ENCODE results near the gene COA4. TPM values are rescaled to one million over a fixed set of nuclear protein-coding genes. Genes with fewer than 3 reads are reported as not detected.

Gene COA4
- total RNA-seq, 2 experiments from 2014 or later = 62.0 to 67.7 TPM

Other genes with a start within 250 kb of the COA4 start
- 10 to 100 TPM in 1 of 2 experiments, 1 to 10 TPM in 1; 10.0 to 11.6 TPM for gene PLEKHB1, start 230.3 kb downstream of the COA4 start, total RNA-seq
- gene RAB6A, start 115.8 kb downstream of the COA4 start, total RNA-seq = 100 to 1,000 TPM in 1 of 2 experiments, 10 to 100 TPM in 1; 97.7 to 101 TPM
- gene MRPL48, start 89.0 kb downstream of the COA4 start, total RNA-seq = 10 to 100 TPM; 45.1 to 46.0 TPM
- gene PAAF1, start 153 bp upstream of the COA4 start, total RNA-seq = 10 to 100 TPM; 17.9 to 19.6 TPM
- gene DNAJB13, start 74.2 kb upstream of the COA4 start, total RNA-seq = not detected
- 100 to 1,000 TPM; 205 to 218 TPM for gene UCP2, start 106.0 kb upstream of the COA4 start, total RNA-seq
- gene UCP3, start 132.2 kb upstream of the COA4 start, total RNA-seq = 1 to 10 TPM; 2.9 TPM

All from activated CD8-positive, alpha-beta T cell treated with anti-CD3 and anti-CD28 coated beads, Interleukin-2, amount 10 ng/mL, durations not matched to agents 7 days and 5 days (primary cell).